Loucy (cell line): ENCODE results near the gene AAK1.

ENCODE experiments used
- H2AFZ ChIP-seq: fragments of 200-600 bp; sonication (generic); 2 replicates; pipeline ENCODE4 v1.6.0; 2016; ENCODE audit warnings: antibody characterized with exemption, mild to moderate bottlenecking, low read length, moderate library complexity
- H3F3A ChIP-seq: fragments of 200-600 bp; 2 replicates; pipeline ENCODE4 v1.6.0; 2016; ENCODE audit warnings: antibody characterized with exemption, low read depth, mild to moderate bottlenecking
- H3K27me3 ChIP-seq: fragments of 200-600 bp; sonication (generic); 2 replicates; pipeline ENCODE4 v1.6.1; 2014; ENCODE audit warnings: low read length, mild to moderate bottlenecking; ENCODE audit not compliant: insufficient read depth, poor library complexity, severe bottlenecking
- H3K36me3 ChIP-seq: fragments of 200-600 bp; sonication (generic); 2 replicates; pipeline ENCODE4 v1.6.1; 2016; ENCODE audit warnings: low read length; ENCODE audit not compliant: insufficient read depth
- H3K4me1 ChIP-seq: fragments of 200-600 bp; sonication (generic); 2 replicates; pipeline ENCODE4 v1.5.1; 2014; ENCODE audit warnings: low read length, mild to moderate bottlenecking; ENCODE audit not compliant: insufficient read depth, poor library complexity, severe bottlenecking
- H3K4me2 ChIP-seq: fragments of 200-600 bp; sonication (generic); 2 replicates; pipeline ENCODE4 v1.6.0; 2014; ENCODE audit warnings: antibody characterized with exemption, low read length, low read depth, mild to moderate bottlenecking; ENCODE audit not compliant: poor library complexity, severe bottlenecking
- H3K4me3 ChIP-seq: fragments of 200-600 bp; sonication (generic); 2 replicates; pipeline ENCODE4 v1.5.1; 2014; ENCODE audit warnings: low read length, mild to moderate bottlenecking, mixed read lengths; ENCODE audit not compliant: poor library complexity, severe bottlenecking
- H3K79me2 ChIP-seq: fragments of 200-600 bp; sonication (generic); 2 replicates; pipeline ENCODE4 v1.6.1; 2014; ENCODE audit warnings: low read length; ENCODE audit not compliant: insufficient read depth
- H3K9ac ChIP-seq: fragments of 200-600 bp; sonication (generic); 2 replicates; pipeline ENCODE4 v1.6.0; 2014; ENCODE audit warnings: mild to moderate bottlenecking, low read depth, low read length, moderate library complexity; ENCODE audit not compliant: poor library complexity, severe bottlenecking
- H3K9me2 ChIP-seq: fragments of 200-600 bp; sonication (generic); replicated peaks from 2 replicates; pipeline ENCODE4 v1.6.1; 2016; ENCODE audit warnings: low read depth, low read length, mixed read lengths
- H3K9me3 ChIP-seq: fragments of 200-600 bp; sonication (generic); 2 replicates; pipeline ENCODE4 v1.6.1; 2014; ENCODE audit warnings: mild to moderate bottlenecking, antibody characterized with exemption, low read length, low read depth; ENCODE audit not compliant: insufficient read depth
- H4K20me1 ChIP-seq: fragments of 200-600 bp; sonication (generic); 2 replicates; pipeline ENCODE4 v1.6.0; 2014; ENCODE audit warnings: antibody characterized with exemption, low read length, mild to moderate bottlenecking; ENCODE audit not compliant: insufficient read depth, poor library complexity, severe bottlenecking
- EZH2phosphoT487 ChIP-seq: fragments of 200-600 bp; IDR thresholded peaks from 2 replicates; pipeline ENCODE4 v1.6.1; 2018; ENCODE audit warnings: antibody characterized with exemption, mild to moderate bottlenecking, moderate library complexity, borderline replicate concordance
- TF ChIP-seq, protein P1 (sequence below): fragments of 200-600 bp; sonication (generic); conservative IDR thresholded peaks from 2 replicates; pipeline ENCODE4 v1.5.1; 2014; ENCODE audit warnings: mild to moderate bottlenecking, antibody characterized with exemption, low read length

Gene AAK1

GRCh38 chr2:69604836-69605235 lies 38.7 kb downstream of the AAK1 start:
- H3K4me1 ChIP-seq, result peaks cover 29% of the 10 kb centered on the region
- H3K9ac ChIP-seq, result no peak overlapping the region
- H3K79me2 ChIP-seq, result peaks cover 95% of the 10 kb centered on the region
- H4K20me1 ChIP-seq, result peaks cover 25% of the 10 kb centered on the region
- no peaks in the 10 kb centered on the region for H3F3A ChIP-seq
- no peak overlapping the region for H3K4me3 ChIP-seq
- H3K4me2 ChIP-seq, result no peak overlapping the region
- no peak overlapping the region for H2AFZ ChIP-seq
- no peak for TF ChIP-seq EZH2phosphoT487
- no peaks in the 10 kb centered on the region for H3K27me3 ChIP-seq
- no peaks in the 10 kb centered on the region for H3K9me2 ChIP-seq
- H3K36me3 ChIP-seq, result peaks cover 31% of the 10 kb centered on the region
- H3K9me3 ChIP-seq, result no peaks in the 10 kb centered on the region

DNA sequence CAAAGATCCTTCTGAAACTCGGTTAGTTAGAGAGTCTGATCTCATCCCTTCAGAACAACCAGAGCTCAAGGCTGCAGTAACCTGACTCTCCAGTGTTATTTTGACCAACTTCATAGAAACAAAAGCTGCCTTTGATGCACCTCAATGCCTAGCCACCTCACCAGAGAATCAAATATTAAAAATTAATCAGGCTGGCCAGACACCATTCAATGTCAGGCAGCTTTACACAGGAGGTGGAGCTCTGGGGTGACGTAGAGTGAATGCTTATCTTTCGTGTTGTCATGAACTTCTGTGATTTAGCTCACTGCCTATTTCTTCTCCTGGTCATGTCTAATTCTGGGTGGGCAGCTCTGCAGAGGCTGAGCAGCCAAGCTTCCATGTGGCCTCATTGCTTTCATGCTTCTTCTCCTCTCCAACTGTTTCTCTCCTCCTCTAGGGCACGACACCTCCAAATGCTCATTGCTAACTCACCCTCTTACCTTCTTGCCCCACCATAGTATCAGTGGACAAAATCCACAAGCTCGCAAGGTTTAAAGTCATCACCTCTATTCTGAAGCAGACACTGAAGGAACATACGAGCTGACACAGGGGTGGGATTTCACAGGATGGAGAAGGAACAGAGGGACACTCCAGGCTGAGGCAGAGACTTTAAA lies 39.4 kb downstream of the AAK1 start:
- Histone ChIP-seq H3K9me3 (no peaks in the 10 kb centered on the region), H3K9me2 (no peaks in the 10 kb centered on the region), H3K4me2 (no peak overlapping the region), H2AFZ (no peak overlapping the region), H4K20me1 (peaks cover 25% of the 10 kb centered on the region), H3K4me1 (peaks cover 29% of the 10 kb centered on the region), H3K27me3 (no peaks in the 10 kb centered on the region), H3K4me3 (no peak overlapping the region), H3F3A (no peaks in the 10 kb centered on the region), H3K79me2 (peaks cover 94% of the 10 kb centered on the region), H3K36me3 (peaks cover 34% of the 10 kb centered on the region), H3K9ac (no peak overlapping the region)
- TF ChIP-seq, protein P1, sequence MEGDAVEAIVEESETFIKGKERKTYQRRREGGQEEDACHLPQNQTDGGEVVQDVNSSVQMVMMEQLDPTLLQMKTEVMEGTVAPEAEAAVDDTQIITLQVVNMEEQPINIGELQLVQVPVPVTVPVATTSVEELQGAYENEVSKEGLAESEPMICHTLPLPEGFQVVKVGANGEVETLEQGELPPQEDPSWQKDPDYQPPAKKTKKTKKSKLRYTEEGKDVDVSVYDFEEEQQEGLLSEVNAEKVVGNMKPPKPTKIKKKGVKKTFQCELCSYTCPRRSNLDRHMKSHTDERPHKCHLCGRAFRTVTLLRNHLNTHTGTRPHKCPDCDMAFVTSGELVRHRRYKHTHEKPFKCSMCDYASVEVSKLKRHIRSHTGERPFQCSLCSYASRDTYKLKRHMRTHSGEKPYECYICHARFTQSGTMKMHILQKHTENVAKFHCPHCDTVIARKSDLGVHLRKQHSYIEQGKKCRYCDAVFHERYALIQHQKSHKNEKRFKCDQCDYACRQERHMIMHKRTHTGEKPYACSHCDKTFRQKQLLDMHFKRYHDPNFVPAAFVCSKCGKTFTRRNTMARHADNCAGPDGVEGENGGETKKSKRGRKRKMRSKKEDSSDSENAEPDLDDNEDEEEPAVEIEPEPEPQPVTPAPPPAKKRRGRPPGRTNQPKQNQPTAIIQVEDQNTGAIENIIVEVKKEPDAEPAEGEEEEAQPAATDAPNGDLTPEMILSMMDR, result no peak
- TF ChIP-seq EZH2phosphoT487, result no peak

GRCh38 chr2:69603146-69603743 lies 40.3 kb downstream of the AAK1 start:
- H3K9me3 ChIP-seq, result no peaks in the 10 kb centered on the region
- H3K9ac ChIP-seq, result no peak overlapping the region
- H3K4me3 ChIP-seq, result no peak overlapping the region
- no peaks in the 10 kb centered on the region for H3K9me2 ChIP-seq
- TF ChIP-seq EZH2phosphoT487, result no peak
- TF ChIP-seq, protein P1, result no peak
- H4K20me1 ChIP-seq, result peaks cover 21% of the 10 kb centered on the region
- H3F3A ChIP-seq, result no peaks in the 10 kb centered on the region
- no peak overlapping the region for H2AFZ ChIP-seq
- peaks cover 22% of the 10 kb centered on the region for H3K4me1 ChIP-seq
- peaks cover 38% of the 10 kb centered on the region for H3K36me3 ChIP-seq
- H3K79me2 ChIP-seq, result peaks cover 94% of the 10 kb centered on the region
- H3K4me2 ChIP-seq, result no peak overlapping the region
- H3K27me3 ChIP-seq, result no peaks in the 10 kb centered on the region
